Measurements from ENCODE around the gene SPESP1. TPM values are rescaled to one million over a fixed set of nuclear protein-coding genes. Genes with fewer than 3 reads are reported as not detected.

The SPESP1 gene
- total RNA-seq, 1 experiment from 2014 or later, result 17.6 TPM

DNA sequence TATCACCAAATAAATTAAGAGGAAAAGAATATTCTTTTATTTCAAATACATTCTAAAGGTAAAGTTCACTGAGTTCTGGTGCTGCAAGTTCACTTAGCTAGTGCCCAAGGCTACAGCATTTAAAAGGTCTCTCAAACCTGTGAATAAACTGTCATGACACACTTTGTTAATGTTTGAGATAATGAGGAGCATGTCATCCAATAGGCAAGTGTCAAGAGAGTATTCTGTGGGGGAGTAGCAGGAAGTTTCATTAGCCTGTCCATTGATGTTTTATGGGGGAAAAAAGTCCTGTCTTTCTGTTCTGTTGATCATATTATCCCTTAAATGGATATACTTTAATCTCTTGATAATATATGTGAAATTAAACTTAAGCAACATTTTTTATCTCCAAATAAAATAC is 4.0 kb downstream of the SPESP1 start:
- CTCF ChIA-PET, result interaction anchor here (0.9 to 1.4 kb wide), 2 partner anchors 9 to 10 kb away, joined by 3 to 7 read pairs; no protein-coding TSS in a partner anchor
- BruUV-seq (replicated peaks), result no TSS peak

DNA sequence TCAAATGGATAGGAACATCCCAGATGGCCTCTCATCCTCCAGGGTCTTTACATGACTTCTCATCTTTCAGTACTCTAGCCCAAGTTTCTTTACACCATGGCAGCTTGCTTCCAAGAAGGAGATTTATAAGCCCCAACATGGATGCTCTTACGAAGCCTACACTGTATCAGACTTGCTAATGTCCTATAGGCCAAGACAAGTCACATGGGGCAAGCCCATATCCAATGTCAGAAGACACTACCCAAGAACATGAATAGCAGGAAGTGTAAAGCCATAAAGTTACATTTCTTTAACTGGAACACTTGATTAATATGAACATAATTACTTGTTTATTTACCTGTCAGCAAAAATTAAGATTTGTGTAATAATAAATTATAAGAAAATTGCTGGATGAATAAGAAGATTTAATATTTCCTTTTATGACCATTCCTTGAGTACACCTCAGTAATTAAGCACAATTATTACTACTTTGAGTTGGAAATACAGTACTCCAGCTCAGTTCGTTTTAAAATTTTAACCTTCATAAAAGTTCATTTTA is 5.1 kb downstream of the SPESP1 start:
- no peaks in the 10 kb centered on the region for H3K36me3 Mint-ChIP-seq (ENCODE audit: insufficient read depth, unreplicated experiment)
- peaks cover 6% of the 10 kb centered on the region for H3K4me1 Mint-ChIP-seq (ENCODE audit: insufficient read depth, unreplicated experiment)
- POLR2A ChIA-PET, result interaction anchor here (0.8 to 1.0 kb wide), 2 partner anchors 14 to 24 kb away, joined by 3 to 6 read pairs; no protein-coding TSS in a partner anchor
- BruUV-seq (replicated peaks), result no TSS peak
- H3K27me3 Mint-ChIP-seq (ENCODE audit: insufficient read depth, unreplicated experiment), result no peaks in the 10 kb centered on the region
- H3K27ac Mint-ChIP-seq (ENCODE audit: low read depth, unreplicated experiment), result no peak overlapping the region
- no peaks in the 10 kb centered on the region for H3K9me3 Mint-ChIP-seq (ENCODE audit: unreplicated experiment)
- no peak overlapping the region for H3K4me3 Mint-ChIP-seq (ENCODE audit: unreplicated experiment)
- DNase-seq (ENCODE audit: unreplicated experiment), result no peak
- CTCF ChIA-PET, result interaction anchor here (1.4 kb wide), 1 partner anchor 11 kb away, joined by 7 read pairs; no protein-coding TSS in a partner anchor
- TF ChIP-seq, protein P1, sequence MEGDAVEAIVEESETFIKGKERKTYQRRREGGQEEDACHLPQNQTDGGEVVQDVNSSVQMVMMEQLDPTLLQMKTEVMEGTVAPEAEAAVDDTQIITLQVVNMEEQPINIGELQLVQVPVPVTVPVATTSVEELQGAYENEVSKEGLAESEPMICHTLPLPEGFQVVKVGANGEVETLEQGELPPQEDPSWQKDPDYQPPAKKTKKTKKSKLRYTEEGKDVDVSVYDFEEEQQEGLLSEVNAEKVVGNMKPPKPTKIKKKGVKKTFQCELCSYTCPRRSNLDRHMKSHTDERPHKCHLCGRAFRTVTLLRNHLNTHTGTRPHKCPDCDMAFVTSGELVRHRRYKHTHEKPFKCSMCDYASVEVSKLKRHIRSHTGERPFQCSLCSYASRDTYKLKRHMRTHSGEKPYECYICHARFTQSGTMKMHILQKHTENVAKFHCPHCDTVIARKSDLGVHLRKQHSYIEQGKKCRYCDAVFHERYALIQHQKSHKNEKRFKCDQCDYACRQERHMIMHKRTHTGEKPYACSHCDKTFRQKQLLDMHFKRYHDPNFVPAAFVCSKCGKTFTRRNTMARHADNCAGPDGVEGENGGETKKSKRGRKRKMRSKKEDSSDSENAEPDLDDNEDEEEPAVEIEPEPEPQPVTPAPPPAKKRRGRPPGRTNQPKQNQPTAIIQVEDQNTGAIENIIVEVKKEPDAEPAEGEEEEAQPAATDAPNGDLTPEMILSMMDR (IDR thresholded peaks at IDR 0.05; ENCODE audit: unreplicated experiment), result no peak
- intact Hi-C loops (cut with micrococcal nuclease), result no loop called here

More for the DNA sequence above, 4.0 kb downstream of the SPESP1 start:
- Mint-ChIP-seq H3K4me3 (ENCODE audit: unreplicated experiment) (no peak overlapping the region), H3K4me1 (ENCODE audit: insufficient read depth, unreplicated experiment) (peaks cover 3% of the 10 kb centered on the region), H3K9me3 (ENCODE audit: unreplicated experiment) (no peaks in the 10 kb centered on the region), H3K27ac (ENCODE audit: low read depth, unreplicated experiment) (no peak overlapping the region), H3K27me3 (ENCODE audit: insufficient read depth, unreplicated experiment) (no peaks in the 10 kb centered on the region), H3K36me3 (ENCODE audit: insufficient read depth, unreplicated experiment) (no peaks in the 10 kb centered on the region)
- intact Hi-C loops (cut with micrococcal nuclease), result no loop called here
- TF ChIP-seq, protein P1 (IDR thresholded peaks at IDR 0.05; ENCODE audit: unreplicated experiment), result no peak
- POLR2A ChIA-PET, result interaction anchor here (0.9 to 1.0 kb wide), 2 partner anchors 11 to 15 kb away, joined by 3 to 6 read pairs; no protein-coding TSS in a partner anchor
- DNase-seq (ENCODE audit: unreplicated experiment), result no peak

DNA sequence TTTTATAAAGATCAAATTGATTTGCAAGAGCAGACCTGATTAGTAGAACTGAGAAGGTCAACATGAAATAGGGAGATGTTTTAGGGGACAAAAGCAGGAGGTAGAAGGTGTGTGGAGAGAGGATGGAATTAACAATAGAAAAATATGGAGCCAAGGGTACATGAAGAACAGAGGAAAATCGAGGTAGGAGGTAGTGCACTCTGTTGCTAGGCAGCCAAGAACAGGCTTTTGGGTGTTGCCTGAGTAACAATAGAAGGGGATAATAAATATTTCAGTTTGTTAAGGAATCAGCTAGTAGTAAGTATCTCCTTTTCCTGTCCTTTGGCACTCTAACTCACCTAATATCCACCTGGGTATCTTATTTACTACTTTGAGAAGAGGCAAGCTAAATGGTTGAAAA is 9.2 kb downstream of the SPESP1 start:
- H3K27ac Mint-ChIP-seq (ENCODE audit: low read depth, unreplicated experiment), result no peak overlapping the region
- DNase-seq (ENCODE audit: unreplicated experiment), result no peak
- peaks cover 7% of the 10 kb centered on the region for H3K9me3 Mint-ChIP-seq (ENCODE audit: unreplicated experiment)
- TF ChIP-seq, protein P1 (IDR thresholded peaks at IDR 0.05; ENCODE audit: unreplicated experiment), result no peak
- H3K36me3 Mint-ChIP-seq (ENCODE audit: insufficient read depth, unreplicated experiment), result no peaks in the 10 kb centered on the region
- intact Hi-C loops (cut with micrococcal nuclease), result no loop called here
- ChIA-PET CTCF (interaction anchor here (1.0 kb wide), 1 partner anchor 561 kb away, joined by 3 read pairs; no protein-coding TSS in a partner anchor), POLR2A (no interaction called here)
- no TSS peak for BruUV-seq (replicated peaks)
- no peak overlapping the region for H3K4me3 Mint-ChIP-seq (ENCODE audit: unreplicated experiment)
- no peaks in the 10 kb centered on the region for H3K27me3 Mint-ChIP-seq (ENCODE audit: insufficient read depth, unreplicated experiment)
- H3K4me1 Mint-ChIP-seq (ENCODE audit: insufficient read depth, unreplicated experiment), result peaks cover 6% of the 10 kb centered on the region

DNA sequence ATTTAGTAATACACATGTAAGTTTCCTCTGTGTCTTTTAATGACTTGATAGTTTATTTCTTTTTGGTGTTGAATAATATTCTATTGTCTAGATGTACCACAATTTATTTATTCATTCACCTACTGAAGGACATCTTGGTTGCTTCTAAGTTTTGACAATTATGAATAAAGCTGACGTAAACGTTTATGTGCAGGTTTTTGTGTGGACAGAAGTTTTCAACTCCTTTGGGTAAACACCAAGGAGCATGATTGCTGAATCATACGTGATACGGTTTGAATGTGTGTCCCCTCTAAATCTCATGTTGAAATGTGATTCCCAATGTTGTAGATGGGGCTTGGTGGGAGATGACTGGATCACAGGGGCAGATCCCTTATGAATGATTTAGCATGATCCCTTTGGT is 21.5 kb downstream of the SPESP1 start:
- no peaks in the 10 kb centered on the region for H3K27me3 Mint-ChIP-seq (ENCODE audit: insufficient read depth, unreplicated experiment)
- DNase-seq (ENCODE audit: unreplicated experiment), result no peak
- H3K4me3 Mint-ChIP-seq (ENCODE audit: unreplicated experiment), result no peak overlapping the region
- CTCF ChIA-PET, result interaction anchor here (0.5 to 0.9 kb wide), 2 partner anchors 28 to 221 kb away, joined by 3 read pairs; no protein-coding TSS in a partner anchor
- H3K9me3 Mint-ChIP-seq (ENCODE audit: unreplicated experiment), result peaks cover 8% of the 10 kb centered on the region
- intact Hi-C loops (cut with micrococcal nuclease), result no loop called here
- TF ChIP-seq, protein P1 (IDR thresholded peaks at IDR 0.05; ENCODE audit: unreplicated experiment), result no peak
- H3K36me3 Mint-ChIP-seq (ENCODE audit: insufficient read depth, unreplicated experiment), result no peaks in the 10 kb centered on the region
- POLR2A ChIA-PET, result no interaction called here
- no peak overlapping the region for H3K27ac Mint-ChIP-seq (ENCODE audit: low read depth, unreplicated experiment)
- no TSS peak for BruUV-seq (replicated peaks)
- no peaks in the 10 kb centered on the region for H3K4me1 Mint-ChIP-seq (ENCODE audit: insufficient read depth, unreplicated experiment)
